B cell (primary cell): ENCODE data around the gene PHACTR2.

Source experiments
- CTCF ChIP-seq: fragments of 200-600 bp; IDR thresholded peaks from one replicate; pipeline ENCODE4 v1.8.0; 2022; ENCODE audit warnings: antibody characterized with exemption, mild to moderate bottlenecking
- EZH2 ChIP-seq: IDR thresholded peaks from 2 replicates; pipeline ENCODE4 v1.6.1; 2012; ENCODE audit warnings: borderline replicate concordance, low read depth, mild to moderate bottlenecking, moderate library complexity, low read length; ENCODE audit not compliant: insufficient read depth, poor library complexity, severe bottlenecking

DNA sequence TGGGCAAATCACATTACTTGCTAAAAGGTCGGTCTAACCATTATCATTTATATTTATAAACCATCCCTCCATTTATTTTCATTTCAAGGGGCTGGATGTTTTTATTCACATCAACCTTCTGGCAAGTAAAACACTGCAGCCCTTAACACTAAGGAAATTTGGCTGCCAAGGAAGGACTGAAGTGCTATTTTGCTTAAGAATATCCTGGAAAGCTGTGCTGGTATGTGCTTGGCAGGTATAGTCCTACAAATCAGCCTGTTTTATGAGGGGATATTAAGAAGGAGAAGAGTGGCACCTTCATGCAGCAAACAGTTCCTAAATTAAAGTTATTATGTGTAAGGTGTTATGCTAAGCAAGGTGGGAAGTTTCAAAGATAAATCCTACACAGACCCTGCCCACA, 9.8 kb downstream of the PHACTR2 start:
- TF ChIP-seq CTCF, result no peak
- TF ChIP-seq EZH2, result no peak
